ENCODE measurements around the gene ABTB2. TPM values are rescaled to one million over a fixed set of nuclear protein-coding genes. Genes with fewer than 3 reads are reported as not detected.

Gene ABTB2
- total RNA-seq, 2 experiments from 2014 or later = 0.97 TPM

GRCh38 chr11:34349882-34350281, 7.9 kb downstream of the ABTB2 start:
- Mint-ChIP-seq H3K4me1 (ENCODE audit: low read depth) (peaks cover 14% of the 10 kb centered on the region), H3K4me3 (no peak overlapping the region), H3K27me3 (ENCODE audit: low read depth) (peaks cover 20% of the 10 kb centered on the region), H3K36me3 (ENCODE audit: low read depth) (no peaks in the 10 kb centered on the region), H3K27ac (no peak overlapping the region), H3K9me3 (ENCODE audit: insufficient read depth) (no peaks in the 10 kb centered on the region)
- ATAC-seq = no peak
- DNase-seq = no peak
- POLR2A ChIA-PET = no interaction called here
- CTCF ChIA-PET = interaction anchor here (1.3 to 3.8 kb wide), 2 partner anchors 175 to 322 kb away, joined by 3 to 17 read pairs; no protein-coding TSS in a partner anchor

GRCh38 chr11:34348919-34349318, 8.9 kb downstream of the ABTB2 start:
- no peak for ATAC-seq
- ChIA-PET POLR2A (interaction anchor here (0.7 kb wide), 1 partner anchor 13 kb away, joined by 3 read pairs; no protein-coding TSS in a partner anchor), CTCF (interaction anchor here (3.8 kb wide), 1 partner anchor 174 kb away, joined by 17 read pairs; no protein-coding TSS in a partner anchor)
- Mint-ChIP-seq H3K27ac (no peak overlapping the region), H3K9me3 (ENCODE audit: insufficient read depth) (no peaks in the 10 kb centered on the region), H3K4me1 (ENCODE audit: low read depth) (peaks cover 17% of the 10 kb centered on the region), H3K4me3 (no peak overlapping the region), H3K27me3 (ENCODE audit: low read depth) (peaks cover 14% of the 10 kb centered on the region), H3K36me3 (ENCODE audit: low read depth) (no peaks in the 10 kb centered on the region)
- no peak for DNase-seq

- H3K27ac Mint-ChIP-seq = no peak overlapping the region
- H3K36me3 Mint-ChIP-seq (ENCODE audit: low read depth) = no peaks in the 10 kb centered on the region
- H3K27me3 Mint-ChIP-seq (ENCODE audit: low read depth) = peaks cover 9% of the 10 kb centered on the region
- H3K4me3 Mint-ChIP-seq = no peak overlapping the region
- H3K4me1 Mint-ChIP-seq (ENCODE audit: low read depth) = peaks cover 17% of the 10 kb centered on the region
- POLR2A ChIA-PET = interaction anchor here (1.1 kb wide), 1 partner anchor 10 kb away, joined by 4 read pairs; the partner anchor contains the start of gene ABTB2
- CTCF ChIA-PET = interaction anchor here (3.8 to 7.0 kb wide), 2 partner anchors 8 to 173 kb away, joined by 17 to 46 read pairs; partner anchors contain the start of gene ABTB2
- DNase-seq = no peak
- ATAC-seq = no peak
- H3K9me3 Mint-ChIP-seq (ENCODE audit: insufficient read depth) = no peaks in the 10 kb centered on the region
Observed at GRCh38 chr11:34348096-34348495, 9.7 kb downstream of the ABTB2 start.

GRCh38 chr11:34346551-34346950, 11.3 kb downstream of the ABTB2 start:
- peaks cover 8% of the 10 kb centered on the region for H3K27me3 Mint-ChIP-seq (ENCODE audit: low read depth)
- no peaks in the 10 kb centered on the region for H3K9me3 Mint-ChIP-seq (ENCODE audit: insufficient read depth)
- no peak for DNase-seq
- no peak for ATAC-seq
- H3K27ac Mint-ChIP-seq = no peak overlapping the region
- H3K4me1 Mint-ChIP-seq (ENCODE audit: low read depth) = peaks cover 17% of the 10 kb centered on the region
- no peak overlapping the region for H3K4me3 Mint-ChIP-seq
- ChIA-PET CTCF (interaction anchor here (3.8 to 7.0 kb wide), 2 partner anchors 10 to 172 kb away, joined by 17 to 46 read pairs; partner anchors contain the start of gene ABTB2), POLR2A (no interaction called here)
- no peaks in the 10 kb centered on the region for H3K36me3 Mint-ChIP-seq (ENCODE audit: low read depth)

GRCh38 chr11:34345991-34346480, 11.8 kb downstream of the ABTB2 start:
- ChIA-PET CTCF (interaction anchor here (3.8 to 7.0 kb wide), 2 partner anchors 10 to 171 kb away, joined by 17 to 46 read pairs; partner anchors contain the start of gene ABTB2), POLR2A (no interaction called here)

GRCh38 chr11:34345540-34345876, 12.3 kb downstream of the ABTB2 start:
- Mint-ChIP-seq H3K9me3 (ENCODE audit: insufficient read depth) (no peaks in the 10 kb centered on the region), H3K4me3 (no peak overlapping the region), H3K36me3 (ENCODE audit: low read depth) (no peaks in the 10 kb centered on the region), H3K27me3 (ENCODE audit: low read depth) (peaks cover 8% of the 10 kb centered on the region), H3K4me1 (ENCODE audit: low read depth) (peaks cover 17% of the 10 kb centered on the region), H3K27ac (no peak overlapping the region)
- ATAC-seq (no peak), DNase-seq (no peak)
- ChIA-PET CTCF (interaction anchor here (7.0 kb wide), 1 partner anchor 11 kb away, joined by 46 read pairs; the partner anchor contains the start of gene ABTB2), POLR2A (no interaction called here)

More at GRCh38 chr11:34345991-34346480, 11.8 kb downstream of the ABTB2 start:
- Mint-ChIP-seq H3K27me3 (ENCODE audit: low read depth) (peaks cover 8% of the 10 kb centered on the region), H3K4me1 (ENCODE audit: low read depth) (peaks cover 17% of the 10 kb centered on the region), H3K9me3 (ENCODE audit: insufficient read depth) (no peaks in the 10 kb centered on the region), H3K36me3 (ENCODE audit: low read depth) (no peaks in the 10 kb centered on the region), H3K27ac (no peak overlapping the region), H3K4me3 (no peak overlapping the region)
- ATAC-seq (no peak), DNase-seq (no peak)

- ChIA-PET POLR2A (interaction anchor here (0.7 kb wide), 1 partner anchor 123 kb away, joined by 3 read pairs; no protein-coding TSS in a partner anchor), CTCF (interaction anchor here (7.0 kb wide), 1 partner anchor 12 kb away, joined by 46 read pairs; the partner anchor contains the start of gene ABTB2)
- no peak for DNase-seq
- Mint-ChIP-seq H3K36me3 (ENCODE audit: low read depth) (no peaks in the 10 kb centered on the region), H3K4me3 (no peak overlapping the region), H3K9me3 (ENCODE audit: insufficient read depth) (no peaks in the 10 kb centered on the region), H3K4me1 (ENCODE audit: low read depth) (peaks cover 21% of the 10 kb centered on the region), H3K27ac (no peak overlapping the region), H3K27me3 (ENCODE audit: low read depth) (peaks cover 8% of the 10 kb centered on the region)
- no peak for ATAC-seq
Observed at GRCh38 chr11:34344768-34345539, 12.9 kb downstream of the ABTB2 start.

GRCh38 chr11:34344410-34344767, 13.4 kb downstream of the ABTB2 start:
- peaks cover 8% of the 10 kb centered on the region for H3K27me3 Mint-ChIP-seq (ENCODE audit: low read depth)

GRCh38 chr11:34343686-34344085, 14.1 kb downstream of the ABTB2 start:
- POLR2A ChIA-PET = no interaction called here
- H3K36me3 Mint-ChIP-seq (ENCODE audit: low read depth) = no peaks in the 10 kb centered on the region
- DNase-seq = no peak

More at GRCh38 chr11:34344410-34344767, 13.4 kb downstream of the ABTB2 start:
- Mint-ChIP-seq H3K27ac (no peak overlapping the region), H3K4me3 (no peak overlapping the region), H3K36me3 (ENCODE audit: low read depth) (no peaks in the 10 kb centered on the region), H3K9me3 (ENCODE audit: insufficient read depth) (no peaks in the 10 kb centered on the region), H3K4me1 (ENCODE audit: low read depth) (peaks cover 26% of the 10 kb centered on the region)
- ATAC-seq (no peak), DNase-seq (no peak)
- POLR2A ChIA-PET = interaction anchor here (0.7 kb wide), 1 partner anchor 124 kb away, joined by 3 read pairs; no protein-coding TSS in a partner anchor
- CTCF ChIA-PET = interaction anchor here (7.0 kb wide), 1 partner anchor 12 kb away, joined by 46 read pairs; the partner anchor contains the start of gene ABTB2

GRCh38 chr11:34343153-34343552, 14.7 kb downstream of the ABTB2 start:
- Mint-ChIP-seq H3K4me3 (no peak overlapping the region), H3K27ac (no peak overlapping the region), H3K27me3 (ENCODE audit: low read depth) (peaks cover 5% of the 10 kb centered on the region), H3K36me3 (ENCODE audit: low read depth) (no peaks in the 10 kb centered on the region), H3K4me1 (ENCODE audit: low read depth) (peaks cover 27% of the 10 kb centered on the region), H3K9me3 (ENCODE audit: insufficient read depth) (no peaks in the 10 kb centered on the region)
- ChIA-PET CTCF (interaction anchor here (7.0 kb wide), 1 partner anchor 13 kb away, joined by 46 read pairs; the partner anchor contains the start of gene ABTB2), POLR2A (no interaction called here)
- ATAC-seq (no peak), DNase-seq (no peak)

More at GRCh38 chr11:34343686-34344085, 14.1 kb downstream of the ABTB2 start:
- Mint-ChIP-seq H3K27ac (no peak overlapping the region), H3K4me3 (no peak overlapping the region), H3K27me3 (ENCODE audit: low read depth) (peaks cover 8% of the 10 kb centered on the region), H3K4me1 (ENCODE audit: low read depth) (peaks cover 31% of the 10 kb centered on the region), H3K9me3 (ENCODE audit: insufficient read depth) (no peaks in the 10 kb centered on the region)
- no peak for ATAC-seq
- CTCF ChIA-PET = interaction anchor here (7.0 kb wide), 1 partner anchor 13 kb away, joined by 46 read pairs; the partner anchor contains the start of gene ABTB2

- Mint-ChIP-seq H3K27me3 (ENCODE audit: low read depth) (peaks cover 2% of the 10 kb centered on the region), H3K9me3 (ENCODE audit: insufficient read depth) (no peaks in the 10 kb centered on the region), H3K27ac (no peak overlapping the region), H3K4me1 (ENCODE audit: low read depth) (peaks cover 29% of the 10 kb centered on the region), H3K4me3 (no peak overlapping the region), H3K36me3 (ENCODE audit: low read depth) (no peaks in the 10 kb centered on the region)
- POLR2A ChIA-PET = interaction anchor here (0.7 kb wide), 1 partner anchor 60 kb away, joined by 3 read pairs; no protein-coding TSS in a partner anchor
- CTCF ChIA-PET = interaction anchor here (7.0 kb wide), 1 partner anchor 14 kb away, joined by 46 read pairs; the partner anchor contains the start of gene ABTB2
- ATAC-seq (no peak), DNase-seq (no peak)
Observed at GRCh38 chr11:34341931-34342533, 15.8 kb downstream of the ABTB2 start.

Data from activated CD8-positive, alpha-beta T cell treated with anti-CD3 and anti-CD28 coated beads, Interleukin-2, amount 10 ng/mL, durations not matched to agents 7 days and 5 days (primary cell).